DND-41 (cell line): Measurements from ENCODE around the gene SHROOM3.

Source experiments
- CTCF ChIP-seq: IDR thresholded peaks from 2 replicates; pipeline ENCODE4 v1.5.1; 2012; ENCODE audit warnings: borderline replicate concordance, low read length, moderate library complexity, mild to moderate bottlenecking; ENCODE audit not compliant: poor library complexity, severe bottlenecking; ENCODE audit errors: extremely low read depth
- EZH2 ChIP-seq: IDR thresholded peaks from 3 replicates; pipeline ENCODE4 v1.6.1; 2012; ENCODE audit warnings: borderline replicate concordance, low read depth, mild to moderate bottlenecking, moderate library complexity, low read length, inconsistent platforms; ENCODE audit not compliant: severe bottlenecking

- TF ChIP-seq CTCF (no peak), EZH2 (no peak)
Measured at GRCh38 chr4:76470532-76470931, 35.5 kb downstream of the SHROOM3 start.
